GM23338 (cell line): ENCODE measurements around the gene SNX3. TPM values are rescaled to one million over a fixed set of nuclear protein-coding genes. Genes with fewer than 3 reads are reported as not detected.

Experiments
- ATAC-seq: fragments of 200-7000 bp; cut with Tn5 transposase; 3 replicates; pipeline ENCODE4 v1.9.1; 2020
- DNase-seq: peaks from one replicate; pipeline ENCODE4 v3.0.0-alpha.2; 2015; ENCODE audit warnings: low spot score
- H2AFZ ChIP-seq: fragments of 200-600 bp; sonication (generic); 2 replicates; pipeline ENCODE4 v1.8.0; 2016; ENCODE audit warnings: antibody characterized with exemption, mild to moderate bottlenecking, moderate library complexity
- H3F3A ChIP-seq: fragments of 200-600 bp; sonication (generic); replicated peaks from 2 replicates; pipeline ENCODE4 v1.8.0; 2017; ENCODE audit warnings: antibody characterized with exemption, mixed run types, low read depth
- H3K27ac ChIP-seq: fragments of 200-600 bp; sonication (generic); 2 replicates; pipeline ENCODE4 v1.6.1; 2016; ENCODE audit warnings: low read depth
- H3K27me3 ChIP-seq: fragments of 200-600 bp; sonication (generic); 2 replicates; pipeline ENCODE4 v1.8.0; 2016; ENCODE audit warnings: mild to moderate bottlenecking, mixed run types, moderate library complexity; ENCODE audit not compliant: insufficient read depth
- H3K36me3 ChIP-seq: fragments of 200-600 bp; sonication (generic); 2 replicates; pipeline ENCODE4 v1.8.0; 2016; ENCODE audit warnings: mild to moderate bottlenecking; ENCODE audit not compliant: insufficient read depth
- H3K4me1 ChIP-seq: fragments of 200-600 bp; sonication (generic); 2 replicates; pipeline ENCODE4 v1.8.0; 2016; ENCODE audit warnings: mild to moderate bottlenecking, moderate library complexity; ENCODE audit not compliant: insufficient read depth
- H3K4me2 ChIP-seq: fragments of 200-600 bp; sonication (generic); 2 replicates; pipeline ENCODE4 v1.7.1; 2017; ENCODE audit warnings: mixed run types
- H3K4me3 ChIP-seq: fragments of 200-600 bp; sonication (generic); 2 replicates; pipeline ENCODE4 v1.6.1; 2016; ENCODE audit warnings: mixed run types
- H3K79me2 ChIP-seq: fragments of 200-600 bp; sonication (generic); replicated peaks from 2 replicates; pipeline ENCODE4 v1.8.0; 2017; ENCODE audit warnings: mild to moderate bottlenecking; ENCODE audit not compliant: insufficient read depth
- H3K9me2 ChIP-seq: fragments of 200-600 bp; sonication (generic); 2 replicates; pipeline ENCODE4 v1.8.0; 2017; ENCODE audit not compliant: insufficient read depth
- H4K20me1 ChIP-seq: fragments of 200-600 bp; sonication (generic); replicated peaks from 2 replicates; pipeline ENCODE4 v1.8.0; 2017; ENCODE audit warnings: mild to moderate bottlenecking; ENCODE audit not compliant: insufficient read depth
- H3K27ac Mint-ChIP-seq: 2 replicates; pipeline ENCODE4 v1.8.0; 2020; ENCODE audit warnings: inconsistent platforms, mild to moderate bottlenecking, moderate library complexity, mixed read lengths
- H3K27me3 Mint-ChIP-seq: 3 replicates; pipeline ENCODE4 v1.8.0; 2022; ENCODE audit warnings: low read depth, mild to moderate bottlenecking, moderate library complexity, mixed read lengths, inconsistent platforms; ENCODE audit not compliant: insufficient read depth, poor library complexity
- H3K36me3 Mint-ChIP-seq: 3 replicates; pipeline ENCODE4 v1.8.0; 2021; ENCODE audit warnings: low read depth, mild to moderate bottlenecking, inconsistent platforms, moderate library complexity, mixed read lengths
- H3K4me1 Mint-ChIP-seq: 3 replicates; pipeline ENCODE4 v1.8.0; 2020; ENCODE audit warnings: mild to moderate bottlenecking, inconsistent platforms, mixed read lengths
- H3K4me3 Mint-ChIP-seq: 3 replicates; pipeline ENCODE4 v1.8.0; 2021; ENCODE audit warnings: moderate library complexity, mild to moderate bottlenecking, inconsistent platforms, mixed read lengths
- H3K9me3 Mint-ChIP-seq: 3 replicates; pipeline ENCODE4 v1.8.0; 2020; ENCODE audit warnings: moderate library complexity, mild to moderate bottlenecking, inconsistent platforms, mixed read lengths
- CREB1 ChIP-seq: fragments of 250-450 bp; sonication (Bioruptor Pico); IDR thresholded peaks from 2 replicates; pipeline ENCODE4 v1.5.0; 2020; ENCODE audit warnings: low read depth, mild to moderate bottlenecking, moderate library complexity
- CTCF ChIP-seq, 2 experiments: fragments of 200-600 bp in 1 of 2; sonication (generic) in 1 of 2; conservative IDR thresholded peaks; 2 replicates each; pipeline versions ENCODE4 v1.5.1 to v1.6.1; 2016 to 2017; ENCODE audit warnings: antibody characterized with exemption in 2 of 2, low read depth in 2 of 2, mild to moderate bottlenecking in 2 of 2, moderate library complexity in 1 of 2
- EZH2 ChIP-seq: fragments of 200-600 bp; sonication (generic); IDR thresholded peaks from one replicate; pipeline ENCODE4 v1.8.0; 2017; ENCODE audit warnings: antibody characterized with exemption, mild to moderate bottlenecking, low read depth; ENCODE audit not compliant: unreplicated experiment
- EZH2phosphoT487 ChIP-seq: fragments of 200-600 bp; sonication (generic); IDR thresholded peaks from one replicate; pipeline ENCODE4 v1.8.1; 2018; ENCODE audit warnings: antibody characterized with exemption; ENCODE audit not compliant: unreplicated experiment
- JUNB ChIP-seq: IDR thresholded peaks from one replicate; pipeline ENCODE4 v1.6.1; 2016; ENCODE audit warnings: antibody characterized with exemption; ENCODE audit not compliant: unreplicated experiment
- NANOG ChIP-seq: IDR thresholded peaks from 2 replicates; pipeline ENCODE4 v1.6.1; 2016; ENCODE audit warnings: antibody characterized with exemption, borderline replicate concordance
- POLR2AphosphoS5 ChIP-seq: IDR thresholded peaks from 2 replicates; pipeline ENCODE4 v1.6.1; 2016; ENCODE audit warnings: antibody characterized with exemption, low read depth
- STAT1 ChIP-seq: IDR thresholded peaks from one replicate; pipeline ENCODE4 v1.6.1; 2016; ENCODE audit warnings: antibody characterized with exemption; ENCODE audit not compliant: unreplicated experiment
- ZNF114 ChIP-seq: fragments of 250-450 bp; sonication (Bioruptor Pico); IDR thresholded peaks from 2 replicates; pipeline ENCODE4 v1.5.0; 2020; ENCODE audit warnings: mild to moderate bottlenecking, moderate library complexity
- ZNF331 ChIP-seq: fragments of 250-450 bp; sonication (Bioruptor Pico); IDR thresholded peaks from 2 replicates; pipeline ENCODE4 v1.5.0; 2020; ENCODE audit warnings: low read depth, mild to moderate bottlenecking, moderate library complexity
- ZNF462 ChIP-seq: fragments of 250-450 bp; sonication (Bioruptor Pico); IDR thresholded peaks from 2 replicates; pipeline ENCODE4 v1.5.0; 2020; ENCODE audit warnings: mild to moderate bottlenecking, moderate library complexity
- polyA plus RNA-seq: library from polyadenylated mRNA; unstranded; fragments of >200 nt; fragmentation: Nextera tagmentation; extraction: Ambion mirVana; gene quantifications from 2 replicates; pipeline ENCODE4 v1.2.1, GENCODE V29; 2016
- total RNA-seq: library from RNA; depleted of rRNA; stranded (reverse); fragments of >200 nt; shearing (Covaris generic); gene quantifications from 2 replicates; pipeline ENCODE4 v1.2.3, GENCODE V29; 2014
- TF ChIP-seq, protein P1 (sequence below): IDR thresholded peaks from 2 replicates; pipeline ENCODE4 v1.6.1; 2016; ENCODE audit warnings: antibody characterized with exemption
- TF ChIP-seq, protein P2 (sequence below): IDR thresholded peaks from one replicate; pipeline ENCODE4 v1.6.1; 2018; ENCODE audit warnings: antibody characterized with exemption; ENCODE audit not compliant: unreplicated experiment

SNX3 gene
- total and polyA plus RNA-seq, 2 experiments from 2014 or later: 87.2 to 123 TPM

DNA sequence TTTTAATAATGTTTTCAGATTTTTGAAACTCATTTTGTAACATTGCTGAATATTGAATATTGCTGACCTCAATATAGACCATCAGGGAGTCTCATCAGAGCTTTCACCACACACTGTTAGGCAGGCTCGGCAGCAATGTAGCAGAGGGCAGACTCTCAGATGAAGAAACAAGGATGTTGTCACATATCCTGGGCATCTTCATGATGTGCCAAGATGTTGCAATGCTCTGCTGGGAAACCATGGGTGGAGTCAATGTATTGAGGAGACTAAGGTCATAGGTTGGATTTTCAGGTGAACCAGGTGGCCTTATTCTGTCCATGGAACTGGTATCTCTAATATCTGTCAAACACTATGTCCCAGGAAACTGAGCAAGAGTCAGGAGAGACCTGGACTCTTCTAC lies 67.7 kb downstream of the SNX3 start:
- H3K4me1 Mint-ChIP-seq: no peaks in the 10 kb centered on the region

More for the DNA sequence above, 67.7 kb downstream of the SNX3 start:
- Histone ChIP-seq H3F3A (no peaks in the 10 kb centered on the region), H3K27me3 (no peaks in the 10 kb centered on the region), H3K4me1 (no peaks in the 10 kb centered on the region), H3K9me2 (no peaks in the 10 kb centered on the region), H3K27ac (no peak overlapping the region), H3K36me3 (no peaks in the 10 kb centered on the region), H3K4me3 (no peak overlapping the region), H2AFZ (no peak overlapping the region), H3K79me2 (no peaks in the 10 kb centered on the region), H3K4me2 (no peak overlapping the region), H4K20me1 (no peaks in the 10 kb centered on the region)
- no peak for ATAC-seq
- Mint-ChIP-seq H3K4me3 (no peak overlapping the region), H3K27ac (no peak overlapping the region), H3K9me3 (no peaks in the 10 kb centered on the region; the same call in 2 of the 3 replicates), H3K36me3 (peaks cover 1% of the 10 kb centered on the region; the same call in 1 of the 3 replicates), H3K27me3 (peaks cover 2% of the 10 kb centered on the region)
- no peak for TF ChIP-seq ZNF331 (CRISPR knock-in tag)
- TF ChIP-seq EZH2: no peak
- TF ChIP-seq CREB1 (CRISPR knock-in tag): no peak
- TF ChIP-seq STAT1: no peak
- no peak for TF ChIP-seq NANOG
- TF ChIP-seq JUNB: no peak
- TF ChIP-seq POLR2AphosphoS5: no peak
- TF ChIP-seq, protein P1, sequence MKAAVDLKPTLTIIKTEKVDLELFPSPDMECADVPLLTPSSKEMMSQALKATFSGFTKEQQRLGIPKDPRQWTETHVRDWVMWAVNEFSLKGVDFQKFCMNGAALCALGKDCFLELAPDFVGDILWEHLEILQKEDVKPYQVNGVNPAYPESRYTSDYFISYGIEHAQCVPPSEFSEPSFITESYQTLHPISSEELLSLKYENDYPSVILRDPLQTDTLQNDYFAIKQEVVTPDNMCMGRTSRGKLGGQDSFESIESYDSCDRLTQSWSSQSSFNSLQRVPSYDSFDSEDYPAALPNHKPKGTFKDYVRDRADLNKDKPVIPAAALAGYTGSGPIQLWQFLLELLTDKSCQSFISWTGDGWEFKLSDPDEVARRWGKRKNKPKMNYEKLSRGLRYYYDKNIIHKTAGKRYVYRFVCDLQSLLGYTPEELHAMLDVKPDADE: no peak
- TF ChIP-seq, protein P2, sequence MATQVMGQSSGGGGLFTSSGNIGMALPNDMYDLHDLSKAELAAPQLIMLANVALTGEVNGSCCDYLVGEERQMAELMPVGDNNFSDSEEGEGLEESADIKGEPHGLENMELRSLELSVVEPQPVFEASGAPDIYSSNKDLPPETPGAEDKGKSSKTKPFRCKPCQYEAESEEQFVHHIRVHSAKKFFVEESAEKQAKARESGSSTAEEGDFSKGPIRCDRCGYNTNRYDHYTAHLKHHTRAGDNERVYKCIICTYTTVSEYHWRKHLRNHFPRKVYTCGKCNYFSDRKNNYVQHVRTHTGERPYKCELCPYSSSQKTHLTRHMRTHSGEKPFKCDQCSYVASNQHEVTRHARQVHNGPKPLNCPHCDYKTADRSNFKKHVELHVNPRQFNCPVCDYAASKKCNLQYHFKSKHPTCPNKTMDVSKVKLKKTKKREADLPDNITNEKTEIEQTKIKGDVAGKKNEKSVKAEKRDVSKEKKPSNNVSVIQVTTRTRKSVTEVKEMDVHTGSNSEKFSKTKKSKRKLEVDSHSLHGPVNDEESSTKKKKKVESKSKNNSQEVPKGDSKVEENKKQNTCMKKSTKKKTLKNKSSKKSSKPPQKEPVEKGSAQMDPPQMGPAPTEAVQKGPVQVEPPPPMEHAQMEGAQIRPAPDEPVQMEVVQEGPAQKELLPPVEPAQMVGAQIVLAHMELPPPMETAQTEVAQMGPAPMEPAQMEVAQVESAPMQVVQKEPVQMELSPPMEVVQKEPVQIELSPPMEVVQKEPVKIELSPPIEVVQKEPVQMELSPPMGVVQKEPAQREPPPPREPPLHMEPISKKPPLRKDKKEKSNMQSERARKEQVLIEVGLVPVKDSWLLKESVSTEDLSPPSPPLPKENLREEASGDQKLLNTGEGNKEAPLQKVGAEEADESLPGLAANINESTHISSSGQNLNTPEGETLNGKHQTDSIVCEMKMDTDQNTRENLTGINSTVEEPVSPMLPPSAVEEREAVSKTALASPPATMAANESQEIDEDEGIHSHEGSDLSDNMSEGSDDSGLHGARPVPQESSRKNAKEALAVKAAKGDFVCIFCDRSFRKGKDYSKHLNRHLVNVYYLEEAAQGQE: no peak
- no peak for TF ChIP-seq ZNF114 (CRISPR knock-in tag)
- TF ChIP-seq EZH2phosphoT487: no peak
- TF ChIP-seq ZNF462 (CRISPR knock-in tag): no peak
- no peak for TF ChIP-seq CTCF (conservative IDR thresholded peaks at IDR 0.05; ENCODE audit: low read depth in 2 of 2)
- DNase-seq: no peak
